ENCODE results near the gene MCC.

The MCC gene

GRCh38 chr5:113050721-113051382 is 437.4 kb downstream of the MCC start:
- no peaks in the 10 kb centered on the region for H3K9me3 ChIP-seq (replicated peaks; ENCODE audit: insufficient read depth, low read length)
- H4K20me1 ChIP-seq (ENCODE audit: insufficient read depth, low read length): no peaks in the 10 kb centered on the region
- TF ChIP-seq EZH2 (optimal IDR thresholded peaks at IDR 0.05; ENCODE audit: low read depth, low read length) (no peak), EZH2phosphoT487 (IDR thresholded peaks at IDR 0.05; ENCODE audit: low read length) (no peak), CTCF (IDR thresholded peaks at IDR 0.05; ENCODE audit: low read length) (no peak)
- peaks cover 74% of the 10 kb centered on the region for H3K4me1 ChIP-seq (ENCODE audit: low read length)
- peaks cover 10% of the 10 kb centered on the region; the same call in 1 of the 2 replicates for H3K36me3 ChIP-seq (replicated peaks; ENCODE audit: insufficient read depth, low read length)
- H3K79me2 ChIP-seq (ENCODE audit: low read length): peaks cover 33% of the 10 kb centered on the region
- H3K27ac ChIP-seq (ENCODE audit: low read length): peak overlapping the region; percentile 90; the same call in 1 of the 2 replicates
- peak overlapping the region; percentile 32; the same call in 1 of the 2 replicates for H3K9ac ChIP-seq (ENCODE audit: low read length)
- DNase-seq: peak; percentile 72
- H2AFZ ChIP-seq (ENCODE audit: low read length): no peak overlapping the region
- peaks cover 38% of the 10 kb centered on the region for H3F3A ChIP-seq (ENCODE audit: insufficient read depth, low read length)
- no peaks in the 10 kb centered on the region for H3K9me2 ChIP-seq (replicated peaks; ENCODE audit: insufficient read depth, low read length)
- no peak overlapping the region for H3K4me3 ChIP-seq (ENCODE audit: low read length)
- no peaks in the 10 kb centered on the region for H3K27me3 ChIP-seq (replicated peaks; ENCODE audit: insufficient read depth, low read length)
- H3K4me2 ChIP-seq (ENCODE audit: low read depth, low read length): peak overlapping the region; percentile 19; the same call in 1 of the 2 replicates

GRCh38 chr5:113048931-113049330 is 439.3 kb downstream of the MCC start:
- Histone ChIP-seq H3K9ac (ENCODE audit: low read length) (0 out of 2 replicates have a peak overlapping the region, but pooled peaks have one; percentile 32), H3K9me2 (replicated peaks; ENCODE audit: insufficient read depth, low read length) (no peaks in the 10 kb centered on the region), H3K36me3 (replicated peaks; ENCODE audit: insufficient read depth, low read length) (peaks cover 9% of the 10 kb centered on the region; the same call in 1 of the 2 replicates), H3K27ac (ENCODE audit: low read length) (peak overlapping the region; percentile 90), H3K4me1 (ENCODE audit: low read length) (peaks cover 73% of the 10 kb centered on the region), H3K4me3 (ENCODE audit: low read length) (no peak overlapping the region), H3K27me3 (replicated peaks; ENCODE audit: insufficient read depth, low read length) (no peaks in the 10 kb centered on the region), H3K79me2 (ENCODE audit: low read length) (peaks cover 37% of the 10 kb centered on the region), H3F3A (ENCODE audit: insufficient read depth, low read length) (peaks cover 38% of the 10 kb centered on the region), H2AFZ (ENCODE audit: low read length) (no peak overlapping the region), H4K20me1 (ENCODE audit: insufficient read depth, low read length) (no peaks in the 10 kb centered on the region), H3K9me3 (replicated peaks; ENCODE audit: insufficient read depth, low read length) (no peaks in the 10 kb centered on the region), H3K4me2 (ENCODE audit: low read depth, low read length) (peak overlapping the region; percentile 68)
- no peak for DNase-seq
- no peak for TF ChIP-seq EZH2phosphoT487 (IDR thresholded peaks at IDR 0.05; ENCODE audit: low read length)
- no peak for TF ChIP-seq EZH2 (optimal IDR thresholded peaks at IDR 0.05; ENCODE audit: low read depth, low read length)
- no peak for TF ChIP-seq CTCF (IDR thresholded peaks at IDR 0.05; ENCODE audit: low read length)

GRCh38 chr5:113047733-113048652 is 440.3 kb downstream of the MCC start:
- Histone ChIP-seq H2AFZ (ENCODE audit: low read length) (0 out of 2 replicates have a peak overlapping the region, but pooled peaks have one; percentile 21), H3K4me2 (ENCODE audit: low read depth, low read length) (peak overlapping the region; percentile 68), H3F3A (ENCODE audit: insufficient read depth, low read length) (peaks cover 38% of the 10 kb centered on the region)

More at GRCh38 chr5:113047733-113048652, 440.3 kb downstream of the MCC start:
- Histone ChIP-seq H3K79me2 (ENCODE audit: low read length) (peaks cover 40% of the 10 kb centered on the region), H3K9me2 (replicated peaks; ENCODE audit: insufficient read depth, low read length) (no peaks in the 10 kb centered on the region), H3K27me3 (replicated peaks; ENCODE audit: insufficient read depth, low read length) (no peaks in the 10 kb centered on the region), H3K9me3 (replicated peaks; ENCODE audit: insufficient read depth, low read length) (no peaks in the 10 kb centered on the region), H3K4me3 (ENCODE audit: low read length) (peak overlapping the region; percentile 33), H3K9ac (ENCODE audit: low read length) (peak overlapping the region; percentile 49), H3K27ac (ENCODE audit: low read length) (peak overlapping the region; percentile 90), H3K4me1 (ENCODE audit: low read length) (peaks cover 65% of the 10 kb centered on the region), H3K36me3 (replicated peaks; ENCODE audit: insufficient read depth, low read length) (peaks cover 6% of the 10 kb centered on the region; the same call in 1 of the 2 replicates), H4K20me1 (ENCODE audit: insufficient read depth, low read length) (no peaks in the 10 kb centered on the region)
- peak; percentile 84 for DNase-seq
- TF ChIP-seq CTCF (IDR thresholded peaks at IDR 0.05; ENCODE audit: low read length) (no peak), EZH2phosphoT487 (IDR thresholded peaks at IDR 0.05; ENCODE audit: low read length) (no peak), EZH2 (optimal IDR thresholded peaks at IDR 0.05; ENCODE audit: low read depth, low read length) (no peak)

Data from MM.1S (cell line).